ENCODE results near the gene HTRA1. TPM values are rescaled to one million over a fixed set of nuclear protein-coding genes. Genes with fewer than 3 reads are reported as not detected.
A peak's percentile ranks its signal among the peaks of the same experiment; 100 is the strongest.

Gene HTRA1
- total RNA-seq, 2 experiments from 2014 or later: not detected

DNA sequence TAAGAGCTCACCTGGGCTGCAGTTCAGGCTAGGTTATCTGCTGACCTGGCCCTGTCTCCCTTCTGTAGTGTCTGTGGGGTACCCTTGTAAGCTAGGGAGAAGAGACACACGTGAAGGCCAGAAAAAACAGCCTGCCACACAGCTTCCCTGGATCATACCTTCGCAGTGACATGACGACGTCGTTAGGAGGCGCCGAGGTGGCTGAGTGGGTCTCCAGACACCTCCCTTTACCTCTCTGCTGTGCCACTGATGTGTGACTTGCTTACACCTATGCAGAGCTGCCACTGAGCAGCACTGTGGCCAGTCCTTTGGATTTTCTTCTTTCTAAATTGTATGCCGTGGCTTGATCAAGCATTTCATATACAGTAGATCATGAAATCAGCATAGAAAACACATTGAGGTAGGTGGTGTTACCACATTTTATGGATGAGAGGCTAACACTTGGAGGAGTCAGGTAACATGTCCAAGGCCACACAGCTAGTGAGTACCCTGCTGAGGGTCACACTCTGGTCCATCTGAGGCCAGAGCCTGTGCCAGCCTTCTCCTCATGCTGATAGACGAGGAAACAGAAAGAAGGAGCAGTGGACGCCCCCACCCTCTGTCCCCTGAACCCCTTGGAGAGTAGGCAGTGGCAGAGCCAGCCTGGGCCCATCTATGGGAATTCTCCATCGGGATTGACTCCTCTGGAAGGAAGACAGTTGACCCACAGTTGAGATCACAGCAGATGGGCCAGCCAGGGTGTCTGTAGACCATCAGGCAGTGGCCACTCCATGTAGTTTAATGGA lies 23.1 kb downstream of the HTRA1 start:
- CTCF ChIA-PET: no interaction called here
- no peaks in the 10 kb centered on the region for H3K36me3 Mint-ChIP-seq (ENCODE audit: low read depth)
- POLR2A ChIA-PET: no interaction called here
- H3K27ac Mint-ChIP-seq: no peak overlapping the region
- no peak overlapping the region for H3K4me3 Mint-ChIP-seq
- H3K9me3 Mint-ChIP-seq: no peaks in the 10 kb centered on the region
- DNase-seq: no peak
- no peaks in the 10 kb centered on the region for H3K4me1 Mint-ChIP-seq
- H3K27me3 Mint-ChIP-seq: peaks cover 4% of the 10 kb centered on the region

- no peaks in the 10 kb centered on the region for H3K36me3 Mint-ChIP-seq (ENCODE audit: low read depth)
- no peak for DNase-seq
- POLR2A ChIA-PET: no interaction called here
- no peak overlapping the region for H3K27ac Mint-ChIP-seq
- H3K27me3 Mint-ChIP-seq: peaks cover 4% of the 10 kb centered on the region
- H3K4me1 Mint-ChIP-seq: peaks cover under 1% of the 10 kb centered on the region
- H3K9me3 Mint-ChIP-seq: no peaks in the 10 kb centered on the region
- no peak overlapping the region for H3K4me3 Mint-ChIP-seq
- CTCF ChIA-PET: no interaction called here
These were observed 24.3 kb downstream of the HTRA1 start for GRCh38 chr10:122485670-122486069.

DNA sequence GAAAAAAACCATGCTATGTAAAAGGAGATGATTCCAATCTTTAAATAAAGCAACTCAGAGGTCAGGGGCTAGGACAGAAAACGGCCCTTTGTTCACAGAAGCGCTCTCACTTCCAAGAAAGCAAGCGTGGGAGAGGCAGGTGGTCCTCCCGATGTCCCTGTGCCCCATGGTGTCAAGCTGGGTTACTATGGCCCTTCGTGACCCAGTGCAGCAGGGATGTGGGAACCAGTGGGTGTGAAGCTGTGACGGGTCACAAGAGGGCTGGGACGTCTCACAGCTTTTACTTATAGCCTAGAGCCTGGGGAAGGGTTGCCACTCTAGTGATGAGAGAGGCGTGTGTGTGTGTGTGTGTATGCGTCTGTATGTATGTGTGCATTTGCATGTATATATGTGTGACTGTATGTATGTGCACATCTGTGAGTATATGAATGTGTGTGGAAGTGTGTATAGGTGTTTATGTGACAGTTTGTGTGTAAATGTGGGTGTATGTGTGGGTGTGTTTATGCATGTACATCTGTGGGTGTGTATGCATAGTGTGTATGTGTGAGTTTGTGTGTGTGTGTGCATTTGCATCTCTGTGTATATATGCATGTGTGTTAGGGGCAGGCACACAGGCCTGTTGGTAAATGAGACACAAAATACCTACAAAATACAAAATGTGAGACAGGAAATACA lies 25.2 kb downstream of the HTRA1 start:
- DNase-seq: no peak
- Mint-ChIP-seq H3K4me3 (no peak overlapping the region), H3K36me3 (ENCODE audit: low read depth) (no peaks in the 10 kb centered on the region), H3K9me3 (no peaks in the 10 kb centered on the region), H3K27me3 (peaks cover 4% of the 10 kb centered on the region), H3K27ac (no peak overlapping the region), H3K4me1 (peaks cover 9% of the 10 kb centered on the region)
- ChIA-PET POLR2A (no interaction called here), CTCF (interaction anchor here (0.7 kb wide), 1 partner anchor 515 kb away, joined by 3 read pairs; no protein-coding TSS in a partner anchor)

DNA sequence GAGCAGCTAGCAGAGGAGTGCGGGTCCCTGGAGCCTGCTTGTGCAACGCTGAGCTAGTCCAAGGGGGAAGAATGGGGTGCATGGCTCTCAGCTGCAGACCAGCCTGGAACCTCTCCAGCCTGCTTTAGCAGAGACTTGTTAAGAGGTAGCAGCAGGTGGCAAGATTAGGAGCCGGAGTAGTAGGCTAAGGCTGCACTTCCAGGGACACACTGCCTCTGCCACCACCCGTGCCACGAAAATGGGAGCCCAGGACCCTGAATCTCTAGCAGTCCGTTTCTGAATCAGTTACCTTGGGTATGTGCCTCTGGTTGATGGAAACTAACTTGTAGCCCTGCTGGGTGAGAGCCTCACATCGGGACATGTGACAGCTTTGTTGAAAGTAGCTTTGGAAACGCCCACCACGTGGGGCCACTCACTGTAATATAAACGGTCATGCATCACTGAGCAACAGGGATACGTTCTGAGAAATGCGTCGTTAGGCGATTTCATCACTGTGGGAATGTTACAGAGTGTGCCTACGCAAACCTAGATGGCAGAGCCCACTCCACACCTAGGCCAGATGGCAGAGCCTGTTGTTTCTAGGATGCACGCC lies 25.9 kb downstream of the HTRA1 start:
- Mint-ChIP-seq H3K4me3 (no peak overlapping the region), H3K36me3 (ENCODE audit: low read depth) (no peaks in the 10 kb centered on the region), H3K9me3 (no peaks in the 10 kb centered on the region), H3K27me3 (peaks cover 4% of the 10 kb centered on the region), H3K27ac (no peak overlapping the region), H3K4me1 (peaks cover 12% of the 10 kb centered on the region)
- POLR2A ChIA-PET: no interaction called here
- DNase-seq: no peak
- CTCF ChIA-PET: no interaction called here

GRCh38 chr10:122490268-122490667 lies 28.9 kb downstream of the HTRA1 start:
- peaks cover 9% of the 10 kb centered on the region for H3K27me3 Mint-ChIP-seq
- H3K36me3 Mint-ChIP-seq (ENCODE audit: low read depth): no peaks in the 10 kb centered on the region
- no peak overlapping the region for H3K27ac Mint-ChIP-seq
- no peaks in the 10 kb centered on the region for H3K9me3 Mint-ChIP-seq
- H3K4me1 Mint-ChIP-seq: peaks cover 12% of the 10 kb centered on the region
- H3K4me3 Mint-ChIP-seq: no peak overlapping the region
- no peak for DNase-seq
- POLR2A ChIA-PET: no interaction called here
- CTCF ChIA-PET: interaction anchor here (1.0 kb wide), 1 partner anchor 75 kb away, joined by 3 read pairs; no protein-coding TSS in a partner anchor

- H3K27ac Mint-ChIP-seq: no peak overlapping the region
- H3K4me1 Mint-ChIP-seq: peaks cover 16% of the 10 kb centered on the region
- no peak overlapping the region for H3K4me3 Mint-ChIP-seq
- ChIA-PET CTCF (interaction anchor here (1.0 to 1.4 kb wide), 4 partner anchors 12 to 74 kb away, joined by 3 to 5 read pairs (median 3); no protein-coding TSS in a partner anchor), POLR2A (no interaction called here)
- peaks cover 9% of the 10 kb centered on the region for H3K27me3 Mint-ChIP-seq
- no peaks in the 10 kb centered on the region for H3K9me3 Mint-ChIP-seq
- peak; percentile 12 for DNase-seq
- H3K36me3 Mint-ChIP-seq (ENCODE audit: low read depth): no peaks in the 10 kb centered on the region
These were observed 29.7 kb downstream of the HTRA1 start for GRCh38 chr10:122490786-122491680.

DNA sequence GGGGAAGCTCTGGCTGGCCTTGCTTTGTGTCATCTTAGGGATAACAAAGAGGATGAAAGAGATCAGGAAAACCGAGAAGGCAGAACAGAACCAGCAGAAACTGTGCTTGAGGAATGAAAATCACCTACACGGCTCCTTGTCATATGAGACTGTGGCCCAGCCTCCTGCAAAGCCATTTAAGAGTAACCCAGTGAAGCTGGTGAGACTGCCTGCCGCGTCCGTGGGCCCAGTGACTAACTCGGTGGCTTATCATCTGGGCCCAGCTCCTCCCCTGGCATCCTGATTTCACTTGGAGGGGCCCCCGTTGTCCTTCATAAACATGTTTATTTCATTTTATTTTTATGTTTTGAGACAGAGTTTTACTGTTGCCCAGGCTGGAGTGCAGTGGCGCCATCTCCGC lies 30.7 kb downstream of the HTRA1 start:
- DNase-seq: no peak
- H3K9me3 Mint-ChIP-seq: no peaks in the 10 kb centered on the region
- peaks cover 16% of the 10 kb centered on the region for H3K27me3 Mint-ChIP-seq
- H3K4me3 Mint-ChIP-seq: no peak overlapping the region
- no peak overlapping the region for H3K27ac Mint-ChIP-seq
- ChIA-PET POLR2A (no interaction called here), CTCF (interaction anchor here (1.1 to 1.4 kb wide), 3 partner anchors 11 to 23 kb away, joined by 3 to 5 read pairs (median 3); no protein-coding TSS in a partner anchor)
- H3K4me1 Mint-ChIP-seq: peaks cover 20% of the 10 kb centered on the region
- H3K36me3 Mint-ChIP-seq (ENCODE audit: low read depth): no peaks in the 10 kb centered on the region

DNA sequence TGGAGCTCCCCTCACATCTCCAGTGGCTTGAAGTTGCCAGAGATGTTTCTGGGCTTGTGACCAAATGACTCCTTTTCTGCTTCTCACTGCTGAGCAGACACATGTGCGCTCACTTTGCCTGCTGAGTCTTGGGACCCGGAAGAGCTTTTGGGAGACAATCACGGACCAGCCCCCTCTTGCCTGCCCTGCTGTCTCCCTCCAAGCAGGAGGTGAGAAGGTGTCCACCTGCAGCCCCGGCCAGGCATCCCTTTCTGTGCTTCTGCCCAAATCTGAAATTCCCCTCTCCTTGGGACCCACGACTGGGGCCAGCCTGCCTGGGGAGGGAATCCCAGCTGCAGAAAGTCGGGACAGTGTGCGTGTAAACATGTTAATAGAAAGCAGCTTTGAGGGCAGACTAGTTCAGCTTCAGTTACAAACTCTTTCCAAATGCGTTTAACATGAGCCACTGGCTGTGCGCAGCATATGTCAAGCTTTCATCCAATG lies 31.7 kb downstream of the HTRA1 start:
- Mint-ChIP-seq H3K27ac (no peak overlapping the region), H3K4me1 (peaks cover 20% of the 10 kb centered on the region), H3K9me3 (no peaks in the 10 kb centered on the region), H3K4me3 (no peak overlapping the region), H3K27me3 (peaks cover 17% of the 10 kb centered on the region), H3K36me3 (ENCODE audit: low read depth) (no peaks in the 10 kb centered on the region)
- DNase-seq: no peak
- POLR2A ChIA-PET: no interaction called here
- CTCF ChIA-PET: interaction anchor here (0.6 to 1.1 kb wide), 2 partner anchors 15 to 19 kb away, joined by 3 read pairs; no protein-coding TSS in a partner anchor

DNA sequence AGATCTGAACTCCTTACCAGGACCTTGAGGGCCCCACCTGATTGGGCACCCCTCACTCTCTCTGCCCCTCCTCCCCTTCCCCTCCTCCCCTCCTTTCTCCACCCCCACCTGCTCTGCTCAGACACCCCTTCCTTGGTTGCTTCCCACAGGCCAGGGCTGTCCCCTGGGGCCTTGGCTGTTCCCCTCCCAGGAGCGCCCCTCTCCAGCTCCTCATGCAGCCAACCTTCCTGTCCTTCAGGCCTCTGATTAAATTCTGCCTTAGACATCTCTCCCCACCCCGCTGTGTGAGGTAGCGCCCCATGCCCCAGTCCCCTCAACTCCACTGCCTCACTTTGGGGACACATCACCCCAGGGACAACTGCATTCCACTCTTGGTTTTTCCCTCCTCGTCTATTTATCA lies 32.4 kb downstream of the HTRA1 start:
- CTCF ChIA-PET: interaction anchor here (1.1 kb wide), 1 partner anchor 14 kb away, joined by 3 read pairs; no protein-coding TSS in a partner anchor
- POLR2A ChIA-PET: no interaction called here

GRCh38 chr10:122494173-122494820 lies 32.9 kb downstream of the HTRA1 start:
- no peaks in the 10 kb centered on the region for H3K9me3 Mint-ChIP-seq
- H3K4me1 Mint-ChIP-seq: peaks cover 20% of the 10 kb centered on the region
- no peak for DNase-seq
- H3K4me3 Mint-ChIP-seq: no peak overlapping the region
- H3K36me3 Mint-ChIP-seq (ENCODE audit: low read depth): no peaks in the 10 kb centered on the region
- CTCF ChIA-PET: no interaction called here
- peaks cover 18% of the 10 kb centered on the region for H3K27me3 Mint-ChIP-seq
- no peak overlapping the region for H3K27ac Mint-ChIP-seq
- POLR2A ChIA-PET: no interaction called here

More for the DNA sequence above, 32.4 kb downstream of the HTRA1 start:
- Mint-ChIP-seq H3K36me3 (ENCODE audit: low read depth) (no peaks in the 10 kb centered on the region), H3K27me3 (peaks cover 18% of the 10 kb centered on the region), H3K4me3 (no peak overlapping the region), H3K27ac (no peak overlapping the region), H3K4me1 (peaks cover 20% of the 10 kb centered on the region), H3K9me3 (no peaks in the 10 kb centered on the region)
- no peak for DNase-seq

DNA sequence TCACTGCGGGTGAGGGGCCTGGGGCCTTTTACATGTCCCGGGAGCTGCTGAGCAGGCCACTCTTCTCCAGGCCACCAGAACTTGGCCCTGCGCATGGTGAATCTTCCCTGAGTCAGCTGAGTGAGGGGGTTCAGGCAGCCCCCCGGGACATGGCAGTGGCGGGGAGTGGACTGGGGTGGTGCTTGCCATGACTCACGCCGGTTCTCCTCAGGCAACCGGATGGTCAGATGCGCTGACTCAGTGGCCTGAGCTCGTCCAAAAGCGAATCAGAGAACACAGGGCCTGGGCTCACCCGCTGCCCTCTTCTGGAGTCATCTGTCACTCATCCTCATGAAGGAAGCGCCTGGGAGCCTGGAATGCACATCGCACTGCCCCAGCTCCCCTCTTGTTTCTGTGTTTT lies 33.5 kb downstream of the HTRA1 start:
- Mint-ChIP-seq H3K27ac (no peak overlapping the region), H3K4me1 (peaks cover 20% of the 10 kb centered on the region), H3K27me3 (peaks cover 20% of the 10 kb centered on the region), H3K9me3 (no peaks in the 10 kb centered on the region), H3K4me3 (no peak overlapping the region), H3K36me3 (ENCODE audit: low read depth) (no peaks in the 10 kb centered on the region)
- ChIA-PET CTCF (no interaction called here), POLR2A (no interaction called here)
- no peak for DNase-seq

Data from activated CD4-positive, alpha-beta T cell treated with anti-CD3 and anti-CD28 coated beads, Interleukin-2, amount 10 ng/mL, durations not matched to agents 7 days and 5 days (primary cell).